Smooth muscle cell (in vitro differentiated cells): ENCODE data around the gene CNOT3. TPM values are rescaled to one million over a fixed set of nuclear protein-coding genes. Genes with fewer than 3 reads are reported as not detected.
"Not testable (repeated sequence)": the region's sequence is repeated elsewhere in the genome, so short reads cannot be mapped to it uniquely, and the experiment has no call there.

Experiments used
- DNase-seq: peaks from one replicate; lab custom pipeline; 2025; ENCODE audit not compliant: unreplicated experiment; lab: John Stamatoyannopoulos, UW
- H2AFZ ChIP-seq: fragments of 200-600 bp; sonication (generic); 2 replicates; pipeline ENCODE4 v1.6.0; 2016; ENCODE audit warnings: antibody characterized with exemption, low read depth, mild to moderate bottlenecking
- H3F3A ChIP-seq: fragments of 200-600 bp; sonication (generic); 2 replicates; pipeline ENCODE4 v1.6.0; 2017; ENCODE audit warnings: antibody characterized with exemption, low read depth
- H3K27ac ChIP-seq: fragments of 200-600 bp; sonication (generic); 2 replicates; pipeline ENCODE4 v1.5.1; 2016; ENCODE audit warnings: low read depth, mild to moderate bottlenecking
- H3K27me3 ChIP-seq: fragments of 200-600 bp; sonication (generic); 2 replicates; pipeline ENCODE4 v1.6.1; 2016; ENCODE audit warnings: low read depth, mild to moderate bottlenecking
- H3K36me3 ChIP-seq: fragments of 200-600 bp; sonication (generic); 2 replicates; pipeline ENCODE4 v1.5.1; 2016; ENCODE audit warnings: low read depth
- H3K4me1 ChIP-seq: fragments of 200-600 bp; sonication (generic); 2 replicates; pipeline ENCODE4 v1.5.1; 2016; ENCODE audit warnings: low read depth
- H3K4me2 ChIP-seq: fragments of 200-600 bp; sonication (generic); 2 replicates; pipeline ENCODE4 v1.6.0; 2016; ENCODE audit warnings: mild to moderate bottlenecking
- H3K4me3 ChIP-seq: fragments of 200-600 bp; sonication (generic); 2 replicates; pipeline ENCODE4 v1.5.1; 2016; ENCODE audit warnings: mild to moderate bottlenecking
- H3K79me2 ChIP-seq: fragments of 200-600 bp; sonication (generic); 2 replicates; pipeline ENCODE4 v1.6.0; 2016; ENCODE audit warnings: low read depth, mild to moderate bottlenecking
- H3K9ac ChIP-seq: fragments of 200-600 bp; sonication (generic); 2 replicates; pipeline ENCODE4 v1.6.0; 2016; ENCODE audit warnings: low read depth
- H3K9me3 ChIP-seq: fragments of 200-600 bp; sonication (generic); replicated peaks from 2 replicates; pipeline ENCODE4 v1.5.1; 2016; ENCODE audit warnings: low read depth
- H4K20me1 ChIP-seq: fragments of 200-600 bp; sonication (generic); 2 replicates; pipeline ENCODE4 v1.6.0; 2016; ENCODE audit warnings: low read depth
- WGBS: methylation state at CpG from one replicate; pipeline ENCODE4 v1.1.7; 2016; ENCODE audit warnings: low lambda C conversion rate; 5-methylcytosine and 5-hydroxymethylcytosine counted together
- polyA plus RNA-seq: library from polyadenylated mRNA; unstranded; fragments of >200 nt; fragmentation: Nextera tagmentation; extraction: Ambion mirVana; gene quantifications from 2 replicates; pipeline ENCODE4 v1.2.1, GENCODE V29; 2016
- total RNA-seq: library from RNA; depleted of rRNA; stranded (reverse); fragments of >200 nt; gene quantifications from 2 replicates; pipeline ENCODE4 v1.2.3, GENCODE V29; 2014
- TF ChIP-seq, protein P1 (sequence below): fragments of 200-600 bp; sonication (generic); IDR thresholded peaks from 2 replicates; pipeline ENCODE4 v1.5.1; 2017; ENCODE audit warnings: borderline replicate concordance, mild to moderate bottlenecking, antibody characterized with exemption; ENCODE audit not compliant: insufficient read depth, poor library complexity, severe bottlenecking

The CNOT3 gene
- 12.4 and 14.1 TPM in 2 replicates for total RNA-seq
- 31.4 and 37.6 TPM in 2 replicates for polyA plus RNA-seq

DNA sequence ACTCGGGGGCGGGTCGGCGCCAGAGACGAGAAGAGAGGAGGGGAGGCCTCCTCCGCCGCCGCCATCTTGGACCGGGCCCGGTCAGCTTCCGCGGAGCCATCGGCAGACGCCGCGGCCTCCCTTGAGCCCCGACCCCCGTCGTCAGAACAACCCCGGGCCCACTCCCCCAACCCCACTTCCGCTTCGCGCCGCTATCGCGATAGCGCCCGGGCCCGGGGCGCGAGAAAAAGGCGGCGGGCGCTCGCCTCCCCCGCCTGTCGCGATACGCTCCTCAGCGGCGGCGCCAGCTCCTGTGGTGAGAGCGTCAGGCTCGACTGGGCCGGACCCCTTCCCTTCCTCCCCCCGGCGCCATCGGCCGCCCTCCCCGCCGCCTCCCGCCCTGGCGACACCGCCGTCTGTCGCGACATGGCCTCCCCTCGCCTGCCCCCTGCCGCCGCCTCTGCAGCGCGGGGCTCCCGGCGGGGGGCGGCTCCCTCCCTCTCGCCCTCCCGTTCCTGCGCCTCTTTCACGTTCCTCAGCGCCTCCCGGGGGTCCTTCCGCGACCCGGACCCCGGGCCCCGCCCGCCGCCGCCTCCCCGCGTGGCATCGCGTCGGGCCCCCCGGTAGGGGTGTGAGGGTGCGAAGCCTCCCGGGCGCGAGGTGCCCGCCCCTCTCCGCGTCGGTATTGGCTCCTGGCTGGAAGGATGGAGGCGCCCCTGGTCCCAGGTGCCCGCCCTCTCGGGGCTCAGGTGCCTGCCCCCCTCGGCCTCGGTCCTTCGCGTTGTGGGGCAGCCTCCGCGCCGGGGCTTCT is at the start of gene CNOT3:
Gene CNOT3, plus strand, starts transcription at position 64 of the 790 bp plus-strand sequence. CDS start 5,217 bp downstream, outside the sequence.
- no peak for DNase-seq
- TF ChIP-seq, protein P1, sequence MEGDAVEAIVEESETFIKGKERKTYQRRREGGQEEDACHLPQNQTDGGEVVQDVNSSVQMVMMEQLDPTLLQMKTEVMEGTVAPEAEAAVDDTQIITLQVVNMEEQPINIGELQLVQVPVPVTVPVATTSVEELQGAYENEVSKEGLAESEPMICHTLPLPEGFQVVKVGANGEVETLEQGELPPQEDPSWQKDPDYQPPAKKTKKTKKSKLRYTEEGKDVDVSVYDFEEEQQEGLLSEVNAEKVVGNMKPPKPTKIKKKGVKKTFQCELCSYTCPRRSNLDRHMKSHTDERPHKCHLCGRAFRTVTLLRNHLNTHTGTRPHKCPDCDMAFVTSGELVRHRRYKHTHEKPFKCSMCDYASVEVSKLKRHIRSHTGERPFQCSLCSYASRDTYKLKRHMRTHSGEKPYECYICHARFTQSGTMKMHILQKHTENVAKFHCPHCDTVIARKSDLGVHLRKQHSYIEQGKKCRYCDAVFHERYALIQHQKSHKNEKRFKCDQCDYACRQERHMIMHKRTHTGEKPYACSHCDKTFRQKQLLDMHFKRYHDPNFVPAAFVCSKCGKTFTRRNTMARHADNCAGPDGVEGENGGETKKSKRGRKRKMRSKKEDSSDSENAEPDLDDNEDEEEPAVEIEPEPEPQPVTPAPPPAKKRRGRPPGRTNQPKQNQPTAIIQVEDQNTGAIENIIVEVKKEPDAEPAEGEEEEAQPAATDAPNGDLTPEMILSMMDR, result peak; percentile 30
- peak within 1 kb of the TSS; percentile 100 for H3K9ac ChIP-seq
- H4K20me1 ChIP-seq, result peaks cover 50% of the 10 kb centered on the region
- 1% methylated on average over 67 of the region's 103 CpGs for WGBS
- H3K27me3 ChIP-seq, result no peaks in the 10 kb centered on the region
- H3K36me3 ChIP-seq, result no peaks in the 10 kb centered on the region
- H2AFZ ChIP-seq, result peak within 1 kb of the TSS; percentile 69
- peak within 1 kb of the TSS; percentile 95 for H3K27ac ChIP-seq
- no peaks in the 10 kb centered on the region for H3K9me3 ChIP-seq
- no peaks in the 10 kb centered on the region for H3F3A ChIP-seq
- peak within 1 kb of the TSS; percentile 99 for H3K4me2 ChIP-seq
- peak within 1 kb of the TSS; percentile 100 for H3K4me3 ChIP-seq
- peaks cover 49% of the 10 kb centered on the region for H3K79me2 ChIP-seq
- H3K4me1 ChIP-seq, result peaks cover 12% of the 10 kb centered on the region

GRCh38 chr19:54094426-54095000 is 43.0 kb upstream of the CNOT3 start:
- H3F3A ChIP-seq, result no peaks in the 10 kb centered on the region
- H3K4me1 ChIP-seq, result no peaks in the 10 kb centered on the region
- no peaks in the 10 kb centered on the region for H3K79me2 ChIP-seq
- no peaks in the 10 kb centered on the region for H3K36me3 ChIP-seq
- TF ChIP-seq, protein P1, result no peak
- H3K4me2 ChIP-seq, result no peak overlapping the region
- no peak overlapping the region for H3K4me3 ChIP-seq
- H2AFZ ChIP-seq, result no peak overlapping the region
- H3K9me3 ChIP-seq, result no peaks in the 10 kb centered on the region
- H3K9ac ChIP-seq, result no peak overlapping the region
- H3K27me3 ChIP-seq, result peaks cover 3% of the 10 kb centered on the region
- H4K20me1 ChIP-seq, result no peaks in the 10 kb centered on the region
- 91% methylated on average over 17 of the region's 17 CpGs for WGBS
- H3K27ac ChIP-seq, result no peak overlapping the region
- DNase-seq, result no peak

GRCh38 chr19:54095136-54095858 is 42.3 kb upstream of the CNOT3 start:
- no peak overlapping the region for H3K27ac ChIP-seq
- no peaks in the 10 kb centered on the region for H3F3A ChIP-seq
- WGBS, result 80% methylated on average over 21 of the region's 22 CpGs
- DNase-seq, result no peak
- no peaks in the 10 kb centered on the region for H3K9me3 ChIP-seq
- H3K9ac ChIP-seq, result no peak overlapping the region
- H3K79me2 ChIP-seq, result no peaks in the 10 kb centered on the region
- TF ChIP-seq, protein P1, result no peak
- H3K4me1 ChIP-seq, result no peaks in the 10 kb centered on the region
- peak overlapping the region; percentile 61 for H2AFZ ChIP-seq
- H4K20me1 ChIP-seq, result no peaks in the 10 kb centered on the region
- H3K4me3 ChIP-seq, result peak overlapping the region; percentile 40
- H3K4me2 ChIP-seq, result peak overlapping the region; percentile 87
- peaks cover 3% of the 10 kb centered on the region for H3K27me3 ChIP-seq
- H3K36me3 ChIP-seq, result no peaks in the 10 kb centered on the region

- peak overlapping the region; percentile 61 for H2AFZ ChIP-seq
- H3K4me2 ChIP-seq, result peak overlapping the region; percentile 87
- DNase-seq, H3K36me3 ChIP-seq, H3K9ac ChIP-seq, H3F3A ChIP-seq, H3K79me2 ChIP-seq, H3K4me1 ChIP-seq, H4K20me1 ChIP-seq, H3K27me3 ChIP-seq, H3K27ac ChIP-seq, H3K9me3 ChIP-seq: not testable (repeated sequence)
- 4% methylated on average over 33 of the region's 46 CpGs for WGBS
- H3K4me3 ChIP-seq, result peak overlapping the region; percentile 40
Measured at GRCh38 chr19:54095859-54096616, 41.5 kb upstream of the CNOT3 start.
